HPDE6-E6E7 (cell line): ENCODE data around the gene MYL11.
A peak's percentile ranks its signal among the peaks of the same experiment; 100 is the strongest.
"Not testable (repeated sequence)": the region's sequence is repeated elsewhere in the genome, so short reads cannot be mapped to it uniquely, and the experiment has no call there.

Experiments used
- DNase-seq: peaks from one replicate; pipeline ENCODE4 v3.0.0; 2011; ENCODE audit warnings: missing footprints; ENCODE audit errors: extremely low spot score

MYL11 gene

GRCh38 chr16:30395992-30396585 is 21.5 kb downstream of the MYL11 start:
- no peak for DNase-seq

GRCh38 chr16:30396627-30397026 is 22.0 kb downstream of the MYL11 start:
- not testable (repeated sequence) for DNase-seq

GRCh38 chr16:30397056-30397455 is 22.5 kb downstream of the MYL11 start:
- DNase-seq: no peak

DNA sequence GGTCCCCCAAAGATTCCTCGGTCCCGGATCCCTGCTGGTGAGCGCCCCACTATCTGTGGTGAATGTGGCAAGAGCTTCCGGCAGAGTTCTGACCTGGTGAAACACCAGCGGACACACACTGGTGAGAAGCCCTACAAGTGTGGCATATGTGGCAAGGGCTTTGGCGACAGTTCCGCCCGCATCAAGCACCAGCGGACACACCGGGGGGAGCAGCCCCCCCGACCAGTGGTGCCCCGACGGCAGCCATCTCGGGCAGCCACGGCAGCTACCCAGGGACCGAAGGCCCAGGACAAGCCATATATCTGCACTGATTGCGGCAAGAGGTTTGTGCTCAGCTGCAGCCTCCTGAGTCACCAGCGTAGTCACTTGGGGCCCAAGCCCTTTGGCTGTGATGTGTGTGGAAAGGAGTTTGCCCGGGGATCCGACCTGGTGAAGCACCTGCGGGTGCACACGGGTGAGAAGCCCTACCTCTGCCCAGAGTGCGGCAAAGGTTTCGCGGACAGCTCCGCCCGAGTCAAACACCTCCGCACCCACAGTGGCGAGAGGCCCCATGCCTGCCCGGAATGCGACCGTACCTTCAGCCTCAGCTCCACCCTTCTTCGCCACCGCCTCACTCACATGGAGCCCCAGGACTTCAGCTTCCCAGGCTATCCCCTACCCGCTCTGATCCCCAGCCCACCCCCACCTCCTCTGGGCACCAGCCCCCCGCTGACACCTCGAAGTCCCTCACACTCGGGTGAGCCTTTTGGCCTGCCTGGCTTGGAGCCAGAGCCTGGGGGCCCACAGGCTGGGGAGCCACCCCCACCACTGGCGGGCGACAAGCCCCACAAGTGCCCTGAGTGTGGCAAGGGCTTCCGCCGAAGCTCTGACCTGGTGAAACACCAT is 23.4 kb downstream of the MYL11 start:
- no peak for DNase-seq

DNA sequence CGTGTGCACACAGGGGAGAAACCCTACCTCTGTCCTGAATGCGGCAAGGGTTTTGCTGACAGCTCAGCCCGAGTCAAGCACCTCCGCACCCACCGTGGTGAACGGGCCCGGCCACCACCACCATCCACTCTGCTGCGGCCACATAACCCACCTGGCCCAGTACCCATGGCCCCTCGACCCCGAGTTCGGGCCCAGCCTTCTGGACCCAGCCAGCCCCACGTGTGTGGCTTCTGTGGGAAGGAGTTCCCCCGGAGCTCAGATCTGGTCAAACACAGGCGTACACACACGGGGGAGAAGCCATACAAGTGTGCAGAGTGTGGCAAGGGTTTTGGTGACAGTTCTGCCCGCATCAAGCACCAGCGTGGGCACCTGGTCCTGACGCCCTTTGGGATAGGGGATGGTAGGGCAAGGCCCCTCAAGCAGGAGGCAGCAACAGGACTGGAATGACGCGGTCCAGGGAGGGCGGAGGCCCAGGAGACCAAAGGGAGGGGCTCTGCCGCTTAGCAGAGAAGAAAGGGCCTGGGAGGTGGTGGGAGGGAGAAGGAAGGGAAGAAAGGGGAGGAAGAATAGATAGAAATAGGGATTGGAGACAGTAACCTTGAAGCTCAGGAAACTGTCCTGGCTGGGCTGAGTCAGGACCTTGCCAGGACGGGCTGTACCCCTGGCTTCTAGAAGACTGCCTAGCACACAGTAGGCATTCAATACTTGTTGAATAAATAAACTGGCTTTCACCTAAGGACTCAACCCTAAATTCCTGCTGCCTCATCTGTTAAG is 24.2 kb downstream of the MYL11 start:
- no peak for DNase-seq

DNA sequence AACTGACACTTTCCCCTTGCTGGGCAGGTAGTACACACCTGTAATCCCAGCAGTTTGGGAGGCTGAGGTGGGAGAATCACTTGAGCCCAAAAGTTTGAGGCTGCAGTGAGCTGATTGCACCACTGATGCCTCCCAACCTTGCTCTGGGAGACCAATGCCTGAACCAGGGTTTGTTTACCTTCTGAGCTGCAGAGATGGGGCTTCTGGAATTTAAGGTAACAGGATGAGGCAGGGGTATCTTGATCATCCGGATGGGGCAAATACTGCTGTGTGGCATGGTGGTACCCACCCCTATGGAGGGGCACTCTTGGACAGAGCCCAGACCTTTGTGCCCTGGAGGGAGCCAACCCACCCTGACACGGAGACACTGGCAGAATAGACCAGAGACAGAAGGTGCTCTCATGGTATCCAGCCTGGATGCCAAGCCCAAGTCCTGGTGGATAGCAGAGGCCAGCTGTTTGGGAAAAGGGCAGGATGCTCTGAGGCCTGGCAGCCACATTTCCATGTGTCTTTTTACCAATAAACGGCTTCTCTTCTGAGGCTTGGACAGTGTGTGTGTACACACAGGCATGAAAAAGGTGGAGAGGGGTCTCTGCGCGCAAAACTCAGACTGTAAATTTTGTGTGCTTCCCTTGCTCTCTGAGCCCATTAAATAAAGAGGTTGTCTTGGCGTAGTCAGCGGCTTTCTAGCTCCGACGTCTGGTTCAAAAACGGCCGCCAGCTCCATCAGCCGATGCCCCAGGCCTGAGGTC is 25.0 kb downstream of the MYL11 start:
- DNase-seq: no peak

DNA sequence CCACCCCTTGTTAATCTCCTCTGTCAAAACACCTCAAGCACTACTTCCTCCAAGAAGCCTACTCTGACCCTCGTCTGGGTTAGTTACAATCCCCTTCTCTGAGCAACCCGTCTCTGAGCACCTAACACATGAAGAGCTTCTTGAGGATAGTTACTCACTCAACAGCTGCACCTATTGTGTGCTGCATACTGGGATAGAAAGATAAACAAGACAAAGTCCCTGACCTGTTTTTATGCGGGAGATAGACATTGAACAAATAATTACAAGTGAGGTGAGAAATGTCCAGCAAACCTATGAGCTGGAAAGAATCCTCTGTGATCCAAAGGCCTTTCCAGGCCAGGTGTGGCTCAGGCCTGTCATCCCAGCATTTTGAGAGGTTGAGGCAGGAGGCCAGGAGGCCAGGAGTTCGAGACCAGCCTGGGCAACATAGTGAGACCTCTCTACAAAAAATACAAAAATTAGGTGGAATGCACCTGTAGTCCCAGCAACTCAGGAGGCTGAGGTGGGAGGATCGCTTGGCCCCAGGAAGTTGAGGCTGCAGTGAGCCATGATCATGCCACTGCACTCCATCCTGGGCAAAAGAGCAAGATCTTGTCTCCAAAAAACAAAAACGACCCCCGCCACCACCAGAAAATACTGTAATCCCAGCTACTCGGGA is 27.3 kb downstream of the MYL11 start:
- DNase-seq: no peak

DNA sequence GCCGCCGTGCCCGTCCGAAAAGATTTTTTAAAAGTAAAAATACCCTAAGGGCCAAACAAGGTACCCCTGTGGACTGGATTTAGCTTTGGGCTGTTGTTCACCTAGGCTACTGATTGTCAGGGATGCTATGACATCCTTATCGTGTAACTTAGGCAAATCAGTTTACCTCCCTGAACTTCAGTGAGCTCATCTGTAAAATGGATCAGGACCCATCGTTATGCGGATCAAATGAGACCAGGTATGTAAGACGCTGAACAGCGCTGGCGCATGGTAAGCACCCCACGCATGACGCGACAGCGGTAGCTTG is 32.1 kb downstream of the MYL11 start:
- no peak for DNase-seq

GRCh38 chr16:30407102-30407803 is 32.7 kb downstream of the MYL11 start, which contains the start of gene ZNF771:
Gene ZNF771, plus strand, starts transcription at chr16:30407606. Its CDS starts 448 bp downstream, at chr16:30408054.
- peak; percentile 72 for DNase-seq

DNA sequence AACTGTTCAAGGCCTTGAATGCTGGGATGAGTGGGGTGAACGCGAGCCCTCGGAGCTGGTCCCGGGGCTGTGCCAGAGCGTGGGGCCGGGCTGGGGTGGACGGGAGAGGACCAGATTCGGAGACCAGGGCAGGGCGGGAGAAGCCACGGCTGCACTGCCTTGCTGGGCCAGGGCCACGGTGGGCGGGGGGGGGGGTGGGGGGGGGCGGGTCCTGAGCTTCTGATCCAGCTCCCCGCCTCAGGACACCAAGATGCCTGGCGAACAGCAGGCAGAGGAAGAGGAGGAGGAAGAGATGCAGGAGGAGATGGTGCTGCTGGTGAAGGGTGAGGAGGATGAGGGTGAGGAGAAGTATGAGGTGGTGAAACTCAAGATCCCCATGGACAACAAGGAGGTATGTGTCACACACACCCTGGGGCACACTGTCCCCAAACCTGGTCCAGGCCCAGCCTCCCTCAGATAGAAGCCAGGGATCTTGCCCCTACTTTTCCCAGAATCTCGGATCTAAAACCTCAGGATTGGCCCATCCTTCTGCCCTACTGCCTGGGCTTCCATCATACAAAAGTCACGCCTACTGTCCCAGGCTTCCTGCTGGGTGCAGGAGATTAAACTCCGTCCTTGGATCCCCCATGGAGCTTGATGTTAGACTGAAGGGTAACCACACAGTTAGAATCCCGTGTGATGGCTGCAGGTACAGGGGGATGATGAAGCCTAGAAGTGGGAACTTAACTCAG is 33.4 kb downstream of the MYL11 start:
- DNase-seq: no peak

GRCh38 chr16:30409125-30410060 is 34.8 kb downstream of the MYL11 start:
- DNase-seq: peak; percentile 90

GRCh38 chr16:30413112-30413806 is 38.7 kb downstream of the MYL11 start:
- no peak for DNase-seq

DNA sequence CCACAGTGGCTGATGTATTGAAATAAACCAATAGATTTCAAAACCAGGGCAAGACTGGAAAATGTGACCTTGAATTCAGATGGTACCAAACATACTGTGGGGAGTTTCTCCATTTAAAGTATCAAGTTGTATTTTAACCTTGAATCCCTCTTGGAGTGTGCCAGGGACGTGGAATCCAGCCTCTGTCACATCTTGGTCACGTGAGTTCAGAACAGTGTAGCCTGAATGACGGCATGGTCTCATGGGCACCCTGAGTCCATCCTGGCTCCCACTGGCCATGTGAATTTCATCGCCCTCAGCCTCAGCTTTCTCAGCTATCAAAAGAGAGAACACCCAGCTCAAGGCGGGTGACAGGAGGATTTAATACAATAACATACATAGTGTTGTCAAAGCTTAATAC is 39.6 kb downstream of the MYL11 start:
- no peak for DNase-seq

GRCh38 chr16:30416047-30416603 is 41.5 kb downstream of the MYL11 start:
- no peak for DNase-seq

DNA sequence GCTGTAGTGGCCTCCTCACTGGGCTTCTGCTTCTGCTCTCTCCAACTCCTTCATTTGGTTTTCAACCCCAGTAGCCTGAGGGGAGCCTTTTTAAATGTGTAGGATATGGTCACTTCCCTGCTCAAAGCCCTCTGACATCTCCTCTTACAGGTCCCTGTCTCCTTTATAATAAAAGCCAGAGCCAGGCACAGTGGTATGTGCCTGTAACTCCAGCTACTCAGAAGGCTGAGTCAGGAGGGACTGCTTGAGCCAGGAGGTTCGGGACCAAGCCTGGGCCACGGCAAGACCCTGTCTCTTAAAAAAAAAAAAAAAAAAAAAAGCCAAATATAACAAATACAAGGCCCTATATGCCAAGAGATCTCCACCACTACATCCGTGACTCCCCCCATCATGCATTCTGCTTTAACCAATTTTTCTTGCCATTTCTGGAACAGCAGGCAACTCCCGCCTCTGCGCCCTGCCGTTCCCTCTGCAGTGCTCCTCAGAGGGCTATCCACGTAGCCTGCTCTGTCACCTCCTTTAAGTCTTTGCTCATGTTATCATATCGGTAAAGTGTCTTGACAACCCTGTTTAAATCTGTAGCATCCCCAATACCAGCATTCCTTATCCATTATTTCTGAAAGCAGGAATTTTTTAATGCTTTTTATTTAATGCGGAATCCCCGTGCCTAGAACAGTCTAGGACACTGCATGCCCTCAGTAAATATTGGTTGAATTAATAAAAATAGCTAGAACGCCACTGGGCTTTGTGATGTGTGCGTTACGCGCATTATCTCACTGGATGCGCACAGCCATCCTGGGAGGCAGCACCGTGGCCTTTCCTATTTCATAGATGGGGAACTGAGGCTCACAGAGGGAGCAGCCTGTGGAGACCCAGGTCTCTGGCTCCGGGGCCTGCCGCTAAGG is 42.3 kb downstream of the MYL11 start:
- DNase-seq: no peak

DNA sequence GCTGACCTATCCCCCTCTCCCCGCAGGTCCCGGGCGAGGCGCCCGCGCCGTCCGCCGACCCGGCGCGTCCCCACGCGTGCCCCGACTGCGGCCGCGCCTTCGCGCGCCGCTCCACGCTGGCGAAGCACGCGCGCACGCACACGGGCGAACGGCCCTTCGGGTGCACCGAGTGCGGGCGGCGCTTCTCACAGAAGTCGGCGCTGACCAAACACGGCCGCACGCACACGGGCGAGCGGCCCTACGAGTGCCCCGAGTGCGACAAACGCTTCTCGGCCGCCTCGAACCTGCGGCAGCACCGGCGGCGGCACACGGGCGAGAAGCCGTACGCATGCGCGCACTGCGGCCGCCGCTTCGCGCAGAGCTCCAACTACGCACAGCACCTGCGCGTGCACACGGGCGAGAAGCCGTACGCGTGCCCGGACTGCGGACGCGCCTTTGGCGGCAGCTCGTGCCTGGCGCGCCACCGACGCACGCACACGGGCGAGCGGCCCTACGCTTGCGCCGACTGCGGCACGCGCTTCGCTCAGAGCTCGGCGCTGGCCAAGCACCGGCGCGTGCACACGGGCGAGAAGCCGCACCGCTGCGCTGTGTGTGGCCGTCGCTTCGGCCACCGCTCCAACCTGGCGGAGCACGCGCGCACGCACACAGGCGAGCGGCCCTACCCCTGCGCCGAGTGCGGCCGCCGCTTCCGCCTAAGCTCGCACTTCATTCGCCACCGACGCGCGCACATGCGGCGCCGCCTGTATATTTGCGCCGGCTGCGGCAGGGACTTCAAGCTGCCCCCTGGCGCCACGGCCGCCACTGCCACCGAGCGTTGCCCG is 43.1 kb downstream of the MYL11 start:
- DNase-seq: peak; percentile 87
